Myocyte (in vitro differentiated cells): ENCODE measurements around the gene NOXA1. TPM values are rescaled to one million over a fixed set of nuclear protein-coding genes. Genes with fewer than 3 reads are reported as not detected.

Source experiments
- DNase-seq: peaks from one replicate; pipeline ENCODE4 v3.0.0-alpha.2; 2012; ENCODE audit warnings: low read depth
- total RNA-seq: library from RNA; depleted of rRNA; stranded (reverse); fragments of >200 nt; gene quantifications from 2 replicates; pipeline ENCODE4 v1.2.3, GENCODE V29; 2014

The NOXA1 gene
- total RNA-seq, 1 donor from 2014 or later, result 1.2 TPM

DNA sequence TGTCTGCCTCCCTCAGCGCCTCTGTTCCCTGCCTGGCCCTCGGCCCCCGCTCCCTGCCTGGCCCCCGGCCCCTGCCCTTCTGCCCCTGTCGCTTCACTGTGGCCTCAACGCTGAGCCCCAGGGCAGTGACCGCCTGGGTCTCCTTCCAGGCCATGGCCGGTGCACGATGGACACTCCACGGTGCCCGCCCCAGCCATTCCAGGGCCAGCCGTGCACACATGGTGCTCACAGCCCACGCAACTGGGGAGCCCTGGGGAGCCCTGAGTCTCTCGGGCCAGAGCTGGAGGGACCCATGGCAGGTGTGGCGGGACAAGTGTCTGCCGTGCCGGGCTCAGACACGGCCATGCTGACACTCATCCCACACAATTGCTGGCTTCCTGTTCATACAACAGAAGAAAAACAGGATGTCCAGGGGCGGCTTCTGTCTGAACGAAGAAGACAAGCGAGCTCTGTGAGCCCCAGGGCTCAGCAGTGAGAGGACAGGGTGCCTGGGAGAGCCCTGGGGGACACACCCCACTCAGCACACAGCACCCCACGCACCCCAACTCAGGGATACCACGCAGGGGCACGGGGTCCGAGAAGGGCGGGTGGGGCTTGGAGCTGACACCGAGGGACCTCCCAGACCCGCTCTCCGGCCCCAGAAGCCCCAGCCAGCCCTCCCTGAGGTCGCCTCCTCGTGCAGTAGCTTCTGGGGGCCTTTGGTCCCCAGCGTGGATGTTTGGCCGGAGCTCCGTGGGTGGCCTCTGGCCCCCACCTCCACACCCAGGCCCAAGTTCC lies 35.9 kb upstream of the NOXA1 start:
- no peak for DNase-seq

DNA sequence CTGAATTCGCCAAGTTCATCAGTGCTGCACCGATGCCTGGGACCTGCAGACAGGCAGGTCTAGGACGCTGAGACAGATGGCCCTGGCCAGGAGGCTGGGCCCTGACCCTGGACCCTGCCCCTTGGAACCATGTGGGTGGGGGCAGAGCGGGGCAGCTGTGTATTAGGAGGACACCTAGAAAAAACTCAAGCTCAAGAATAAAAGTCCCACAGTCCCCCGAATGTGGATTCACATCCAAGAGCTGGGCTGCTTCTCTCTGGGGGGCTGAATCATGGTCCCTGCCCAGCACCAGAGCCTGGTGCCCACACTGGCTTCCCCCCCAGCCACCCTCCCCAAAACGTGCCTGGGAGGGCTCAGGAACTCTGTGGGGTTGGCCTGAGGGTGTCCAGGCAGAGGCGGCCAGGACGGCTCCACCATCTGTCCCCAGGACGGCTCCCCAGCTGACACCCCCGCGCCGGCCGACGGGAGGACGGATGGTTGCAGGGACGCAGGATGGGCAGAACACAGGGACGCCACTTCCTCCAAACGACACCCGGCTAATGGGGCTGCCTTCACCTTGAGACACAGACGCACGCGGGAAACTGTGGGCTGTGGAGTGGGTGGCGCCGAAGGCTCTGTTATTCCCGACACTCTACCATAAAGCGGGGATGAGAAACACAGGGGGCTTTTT lies 35.2 kb upstream of the NOXA1 start:
- DNase-seq, result no peak

GRCh38 chr9:137388589-137389427 lies 34.4 kb upstream of the NOXA1 start:
- DNase-seq, result no peak

GRCh38 chr9:137389428-137389746 lies 33.8 kb upstream of the NOXA1 start:
- DNase-seq, result no peak

DNA sequence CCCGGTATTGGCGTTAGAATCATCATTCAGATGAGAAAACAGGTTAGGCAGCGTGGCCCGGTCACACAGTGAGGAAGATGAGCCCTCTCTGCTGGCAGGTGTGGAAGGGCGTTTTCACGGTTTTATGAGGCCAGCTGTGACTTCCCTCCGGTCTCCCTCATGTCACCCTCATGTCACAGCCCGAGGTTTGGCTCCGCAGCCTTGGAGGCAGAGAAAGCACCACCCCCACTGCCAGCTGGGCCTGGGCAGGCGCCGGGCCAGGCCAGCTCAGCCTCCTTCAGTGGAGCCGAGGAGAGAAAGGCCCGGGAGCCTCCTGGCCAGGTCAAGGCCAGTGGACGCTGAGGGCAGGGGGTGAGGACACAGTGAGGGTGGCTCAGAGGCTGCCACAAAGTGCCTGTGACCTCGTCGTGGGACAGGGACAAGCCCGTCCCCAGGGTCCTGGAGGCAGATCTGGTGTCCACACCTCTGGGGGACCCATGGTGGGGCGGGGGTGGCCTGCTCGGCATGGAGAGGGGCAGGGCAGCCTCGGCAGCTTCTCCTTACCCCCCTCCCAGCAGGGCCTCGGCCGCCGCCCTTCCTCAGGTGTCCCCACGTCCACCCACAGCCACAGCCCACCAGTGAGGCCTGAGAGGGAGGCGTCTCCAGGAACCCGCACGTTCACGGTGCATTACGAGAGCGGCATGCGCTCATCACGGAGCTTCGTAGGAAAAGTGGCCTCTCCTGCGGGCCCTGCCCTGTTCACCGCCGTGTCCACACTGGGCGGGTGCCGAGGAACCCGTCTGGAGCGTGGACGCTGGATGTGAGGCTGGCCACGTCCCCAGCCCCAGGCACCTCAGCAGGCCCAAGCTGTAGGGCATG lies 32.4 kb upstream of the NOXA1 start:
- peak; percentile 31 for DNase-seq

GRCh38 chr9:137391411-137391754 lies 31.8 kb upstream of the NOXA1 start:
- DNase-seq, result no peak

- no peak for DNase-seq
Observed at GRCh38 chr9:137392232-137393007, 30.8 kb upstream of the NOXA1 start.

DNA sequence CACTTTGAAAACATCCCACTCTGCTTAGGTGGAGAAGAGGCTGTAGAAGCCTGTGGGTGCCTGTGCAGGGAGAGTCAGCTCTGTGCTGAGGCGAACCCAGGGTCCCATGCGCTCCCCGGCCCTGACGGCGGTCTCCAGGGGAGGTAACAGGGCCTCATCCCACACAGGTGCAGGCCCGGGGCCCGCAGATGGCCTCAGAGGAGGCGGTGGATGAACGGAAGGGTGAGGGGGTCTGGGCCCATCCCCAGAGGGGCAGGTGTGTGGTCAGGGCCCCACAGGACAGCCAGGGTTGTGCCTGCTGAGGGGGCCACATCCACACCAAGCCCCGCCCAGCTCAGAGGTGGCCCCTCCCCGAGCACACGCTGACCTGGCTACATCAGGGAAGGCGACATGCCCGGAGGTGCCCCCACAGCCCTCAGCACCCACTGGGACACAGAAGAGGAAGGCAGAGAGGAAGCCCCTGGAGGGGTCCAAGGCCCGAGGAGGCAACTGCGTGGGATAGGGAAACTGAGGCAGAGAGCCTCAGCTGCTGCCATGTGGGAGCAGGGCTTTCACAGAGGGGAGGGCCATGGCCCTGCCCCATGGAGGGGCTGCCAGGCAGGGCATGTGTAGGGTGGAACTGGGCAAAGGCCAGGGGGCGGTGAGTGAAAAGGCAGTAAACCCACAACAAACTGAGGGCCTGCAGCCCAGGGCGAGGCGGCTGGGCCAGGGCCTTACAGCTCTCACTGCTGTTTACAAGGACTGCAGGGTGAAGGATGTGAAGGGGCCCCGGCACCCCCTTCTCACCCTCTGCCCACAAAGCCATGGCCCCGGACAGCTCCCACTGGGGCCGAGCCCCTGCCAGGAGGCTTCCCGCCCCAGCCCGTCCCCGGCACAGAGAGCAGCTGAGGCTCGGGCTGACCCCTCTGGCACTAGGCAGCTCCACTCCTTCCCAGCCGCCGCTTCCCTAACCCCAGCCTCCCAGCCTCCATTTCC lies 29.7 kb upstream of the NOXA1 start:
- DNase-seq, result no peak

DNA sequence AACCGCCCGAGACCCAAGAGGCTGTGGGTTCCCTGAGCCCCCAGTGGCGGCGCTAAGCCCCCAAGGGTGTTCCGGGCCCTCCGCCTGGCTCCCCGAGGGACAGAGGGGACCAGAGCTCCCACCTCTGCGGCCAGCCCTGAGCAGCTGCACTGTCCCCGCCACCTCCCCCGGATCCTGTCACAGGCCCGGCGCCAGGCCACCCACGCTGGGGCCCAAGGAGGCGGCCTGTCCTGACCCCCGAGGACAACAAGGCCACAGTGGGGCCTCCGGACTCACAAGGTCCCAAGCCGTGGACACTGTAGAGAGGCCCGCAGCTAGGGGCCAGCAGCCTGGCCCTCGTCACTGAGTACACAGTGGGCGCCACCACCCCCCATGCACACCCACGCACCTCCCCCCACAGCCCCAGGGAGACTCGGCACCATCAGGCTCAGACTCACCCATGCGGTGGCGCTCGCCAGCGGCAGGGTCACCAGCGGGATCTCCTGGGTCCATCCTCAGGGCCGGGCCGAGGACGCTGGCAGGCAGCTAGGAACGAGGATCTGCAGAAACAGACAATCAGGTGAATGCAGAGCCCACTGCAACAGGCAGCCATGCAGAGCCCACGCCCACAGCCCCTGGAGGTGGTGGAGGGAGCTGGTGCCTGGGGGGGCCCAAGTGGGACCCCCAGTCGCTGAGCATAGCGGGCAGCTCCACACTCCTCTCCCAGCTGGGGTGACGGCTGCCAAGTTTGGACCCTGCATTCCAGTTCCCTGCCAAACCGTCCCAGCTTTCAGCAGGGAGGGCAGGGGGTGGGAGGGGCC lies 28.1 kb upstream of the NOXA1 start:
- DNase-seq, result no peak

DNA sequence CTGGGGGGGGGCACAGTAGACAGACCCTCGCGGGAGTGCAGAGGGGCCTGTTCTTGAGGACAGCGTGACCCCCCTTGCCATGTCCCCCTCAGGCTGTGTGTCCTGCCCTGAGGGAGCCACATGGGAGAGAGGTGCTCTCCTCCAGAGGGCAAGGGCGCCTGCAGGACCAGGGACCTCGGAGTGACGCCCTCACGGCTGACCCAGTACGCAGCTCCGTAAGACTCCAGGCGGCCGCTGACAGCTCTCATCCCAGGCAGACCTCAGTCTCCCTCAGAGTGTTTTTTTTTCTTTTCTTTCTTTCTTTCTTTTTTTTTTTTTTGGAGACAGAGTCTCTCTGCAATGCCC lies 27.6 kb upstream of the NOXA1 start:
- DNase-seq, result no peak

- DNase-seq, result no peak
Observed at GRCh38 chr9:137396227-137396626, 27.0 kb upstream of the NOXA1 start.

- no peak for DNase-seq
Observed at GRCh38 chr9:137396634-137397367, 26.4 kb upstream of the NOXA1 start.

GRCh38 chr9:137397675-137398423 lies 25.3 kb upstream of the NOXA1 start:
- DNase-seq, result no peak

DNA sequence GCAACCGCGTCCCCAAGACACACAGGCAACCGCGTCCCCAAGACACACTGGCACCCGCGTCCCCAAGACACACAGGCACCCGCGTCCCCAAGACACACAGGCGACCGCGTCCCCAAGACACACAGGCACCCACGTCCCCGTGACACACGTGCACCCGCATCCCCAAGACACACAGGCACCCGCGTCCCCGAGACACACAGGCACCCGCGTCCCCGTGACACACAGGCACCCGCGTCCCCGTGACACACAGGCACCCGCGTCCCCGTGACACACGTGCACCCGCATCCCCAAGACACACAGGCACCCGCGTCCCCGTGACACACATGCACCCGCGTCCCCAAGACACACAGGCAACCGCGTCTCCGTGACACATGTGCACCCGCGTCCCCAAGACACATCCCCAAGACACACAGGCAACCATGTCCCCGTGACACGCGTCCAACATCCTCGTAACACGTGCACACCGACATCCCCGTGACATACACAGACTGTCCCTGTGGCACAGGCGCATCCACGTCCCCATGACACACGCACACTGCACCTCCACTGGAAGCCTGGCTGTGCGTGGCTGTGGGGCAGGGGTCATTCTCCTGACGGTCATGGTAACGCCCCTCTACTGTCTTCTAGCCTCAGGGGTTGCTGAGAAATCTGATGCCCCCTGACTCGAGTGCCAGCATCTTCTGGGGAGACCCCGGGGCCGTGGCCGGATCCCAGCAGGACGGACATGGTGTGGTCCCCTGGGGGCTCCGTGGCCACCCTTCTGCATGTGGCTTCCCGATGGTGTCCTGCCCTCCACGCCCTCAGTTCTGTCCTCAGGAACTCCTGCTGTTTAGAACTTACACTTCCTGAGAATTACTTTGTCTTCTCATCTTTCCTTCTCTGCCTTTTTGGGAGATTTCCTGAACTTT lies 24.4 kb upstream of the NOXA1 start:
- DNase-seq, result no peak

- peak; percentile 65 for DNase-seq
Observed at GRCh38 chr9:137402746-137403145, 20.4 kb upstream of the NOXA1 start.

DNA sequence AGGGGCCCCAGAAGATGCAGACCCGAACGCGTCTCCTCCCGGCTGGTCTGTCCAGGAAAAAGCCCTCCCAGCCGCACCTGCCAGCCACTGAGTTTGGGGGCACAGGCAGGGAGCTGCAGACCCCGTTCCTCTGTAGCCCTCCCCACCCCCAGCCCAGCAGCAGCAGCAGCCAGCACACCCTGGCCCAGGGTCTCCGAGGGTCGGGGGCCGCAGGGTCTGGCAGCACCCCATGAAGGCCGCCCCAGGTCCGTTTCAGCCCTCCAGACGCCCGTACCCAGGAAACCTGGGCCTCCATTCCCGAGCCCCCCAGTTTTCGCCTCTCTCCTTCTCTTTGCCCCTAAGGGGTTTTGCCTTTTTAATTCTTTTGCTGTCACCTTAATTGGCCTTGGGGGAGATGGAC lies 19.9 kb upstream of the NOXA1 start:
- DNase-seq, result no peak
